Measurements from ENCODE around the gene TTC8.

The TTC8 gene

GRCh38 chr14:88849716-88850115 lies 25.3 kb downstream of the TTC8 start:
- no CpG with 5 or more reads among the region's 2 CpGs for WGBS, 2 donors (ENCODE audit: extremely low coverage in 2 of 2, insufficient read length in 2 of 2, insufficient replicate concordance in 1 of 2)

GRCh38 chr14:88851587-88851986 lies 27.1 kb downstream of the TTC8 start:
- Histone ChIP-seq H3K9me3 (replicated peaks in 1 of 2; ENCODE audit: control insufficient read depth in 2 of 2, insufficient read depth in 1 of 2, low read depth in 1 of 2, low read length in 2 of 2) (no peaks in the 10 kb centered on the region), H2BK15ac (ENCODE audit: low read length) (no peak overlapping the region), H3K14ac (ENCODE audit: low read length) (no peak overlapping the region), H3K27ac (replicated peaks; ENCODE audit: low read length) (no peak overlapping the region), H4K91ac (ENCODE audit: low read depth, low read length, poor library complexity) (no peak overlapping the region), H3K36me3 (replicated peaks in 1 of 2; ENCODE audit: control insufficient read depth in 2 of 2, insufficient read depth in 2 of 2, low read length in 2 of 2) (peaks cover 0 to 36% of the 10 kb centered on the region in 2 donors), H3K4me1 (ENCODE audit: control insufficient read depth in 2 of 2, insufficient read depth in 1 of 2, low read depth in 1 of 2, low read length in 2 of 2) (no peaks in the 10 kb centered on the region), H4K8ac (ENCODE audit: low read depth, low read length) (no peak overlapping the region), H2BK12ac (ENCODE audit: low read length) (no peak overlapping the region), H3K79me1 (ENCODE audit: low read depth, low read length) (no peaks in the 10 kb centered on the region), H3K27me3 (ENCODE audit: control insufficient read depth in 3 of 3, insufficient read depth in 3 of 3, low read depth in 1 of 3, low read length in 3 of 3) (no peaks in the 10 kb centered on the region), H3K4me3 (ENCODE audit: low read length in 2 of 2) (no peak overlapping the region), H2BK5ac (ENCODE audit: low read length) (no peak overlapping the region), H2BK120ac (ENCODE audit: low read depth, low read length) (no peak overlapping the region), H3K23ac (ENCODE audit: low read depth, low read length, poor library complexity) (no peak overlapping the region), H2AK5ac (ENCODE audit: low read depth, low read length) (no peak overlapping the region), H2AFZ (ENCODE audit: low read length) (no peak overlapping the region), H3K18ac (ENCODE audit: low read length) (no peak overlapping the region), H3K9ac (ENCODE audit: low read depth, low read length, poor library complexity) (no peak overlapping the region), H3K4ac (ENCODE audit: low read length) (no peak overlapping the region), H3K4me2 (ENCODE audit: insufficient read depth, low read length, poor library complexity, severe bottlenecking) (no peak overlapping the region)
- no peak for DNase-seq (ENCODE audit: low spot score)
- WGBS, 2 donors (ENCODE audit: extremely low coverage in 2 of 2, insufficient read length in 2 of 2, insufficient replicate concordance in 1 of 2) = no CpG with 5 or more reads among the region's 1 CpG

More at GRCh38 chr14:88849716-88850115, 25.3 kb downstream of the TTC8 start:
- Histone ChIP-seq H3K27me3 (ENCODE audit: control insufficient read depth in 3 of 3, insufficient read depth in 3 of 3, low read depth in 1 of 3, low read length in 3 of 3) (no peaks in the 10 kb centered on the region), H2BK12ac (ENCODE audit: low read length) (no peak overlapping the region), H3K36me3 (replicated peaks in 1 of 2; ENCODE audit: control insufficient read depth in 2 of 2, insufficient read depth in 2 of 2, low read length in 2 of 2) (peaks cover 0 to 31% of the 10 kb centered on the region in 2 donors), H3K4me1 (ENCODE audit: control insufficient read depth in 2 of 2, insufficient read depth in 1 of 2, low read depth in 1 of 2, low read length in 2 of 2) (no peaks in the 10 kb centered on the region), H2AK5ac (ENCODE audit: low read depth, low read length) (no peak overlapping the region), H2BK15ac (ENCODE audit: low read length) (no peak overlapping the region), H3K27ac (replicated peaks; ENCODE audit: low read length) (no peak overlapping the region), H3K4me3 (ENCODE audit: low read length in 2 of 2) (no peak overlapping the region), H3K18ac (ENCODE audit: low read length) (no peak overlapping the region), H3K79me1 (ENCODE audit: low read depth, low read length) (no peaks in the 10 kb centered on the region), H3K9ac (ENCODE audit: low read depth, low read length, poor library complexity) (no peak overlapping the region), H2BK5ac (ENCODE audit: low read length) (no peak overlapping the region), H2AFZ (ENCODE audit: low read length) (no peak overlapping the region), H3K23ac (ENCODE audit: low read depth, low read length, poor library complexity) (no peak overlapping the region), H2BK120ac (ENCODE audit: low read depth, low read length) (no peak overlapping the region), H4K91ac (ENCODE audit: low read depth, low read length, poor library complexity) (no peak overlapping the region), H3K14ac (ENCODE audit: low read length) (no peak overlapping the region), H3K9me3 (replicated peaks in 1 of 2; ENCODE audit: control insufficient read depth in 2 of 2, insufficient read depth in 1 of 2, low read depth in 1 of 2, low read length in 2 of 2) (no peaks in the 10 kb centered on the region), H3K4ac (ENCODE audit: low read length) (no peak overlapping the region), H4K8ac (ENCODE audit: low read depth, low read length) (no peak overlapping the region), H3K4me2 (ENCODE audit: insufficient read depth, low read length, poor library complexity, severe bottlenecking) (no peak overlapping the region)
- DNase-seq (ENCODE audit: low spot score) = no peak

GRCh38 chr14:88852632-88853031 lies 28.2 kb downstream of the TTC8 start:
- Histone ChIP-seq H3K27ac (replicated peaks; ENCODE audit: low read length) (no peak overlapping the region), H3K36me3 (replicated peaks in 1 of 2; ENCODE audit: control insufficient read depth in 2 of 2, insufficient read depth in 2 of 2, low read length in 2 of 2) (peaks cover 0 to 41% of the 10 kb centered on the region in 2 donors), H3K4me2 (ENCODE audit: insufficient read depth, low read length, poor library complexity, severe bottlenecking) (no peak overlapping the region), H3K4me1 (ENCODE audit: control insufficient read depth in 2 of 2, insufficient read depth in 1 of 2, low read depth in 1 of 2, low read length in 2 of 2) (no peaks in the 10 kb centered on the region), H2AFZ (ENCODE audit: low read length) (no peak overlapping the region), H3K14ac (ENCODE audit: low read length) (no peak overlapping the region), H3K23ac (ENCODE audit: low read depth, low read length, poor library complexity) (no peak overlapping the region), H3K9me3 (replicated peaks in 1 of 2; ENCODE audit: control insufficient read depth in 2 of 2, insufficient read depth in 1 of 2, low read depth in 1 of 2, low read length in 2 of 2) (no peaks in the 10 kb centered on the region), H2BK120ac (ENCODE audit: low read depth, low read length) (no peak overlapping the region), H3K27me3 (ENCODE audit: control insufficient read depth in 3 of 3, insufficient read depth in 3 of 3, low read depth in 1 of 3, low read length in 3 of 3) (no peaks in the 10 kb centered on the region), H3K79me1 (ENCODE audit: low read depth, low read length) (no peaks in the 10 kb centered on the region), H3K18ac (ENCODE audit: low read length) (no peak overlapping the region), H2BK15ac (ENCODE audit: low read length) (no peak overlapping the region), H2BK12ac (ENCODE audit: low read length) (no peak overlapping the region), H3K4me3 (ENCODE audit: low read length in 2 of 2) (no peak overlapping the region), H4K8ac (ENCODE audit: low read depth, low read length) (no peak overlapping the region), H3K4ac (ENCODE audit: low read length) (no peak overlapping the region), H3K9ac (ENCODE audit: low read depth, low read length, poor library complexity) (no peak overlapping the region), H2BK5ac (ENCODE audit: low read length) (no peak overlapping the region), H2AK5ac (ENCODE audit: low read depth, low read length) (no peak overlapping the region), H4K91ac (ENCODE audit: low read depth, low read length, poor library complexity) (no peak overlapping the region)
- no CpG with 5 or more reads among the region's 1 CpG for WGBS, 2 donors (ENCODE audit: extremely low coverage in 2 of 2, insufficient read length in 2 of 2, insufficient replicate concordance in 1 of 2)
- DNase-seq (ENCODE audit: low spot score) = no peak

GRCh38 chr14:88853129-88853528 lies 28.7 kb downstream of the TTC8 start:
- H3K4me2 ChIP-seq (ENCODE audit: insufficient read depth, low read length, poor library complexity, severe bottlenecking) = no peak overlapping the region
- H3K27me3 ChIP-seq (ENCODE audit: control insufficient read depth in 3 of 3, insufficient read depth in 3 of 3, low read depth in 1 of 3, low read length in 3 of 3) = no peaks in the 10 kb centered on the region
- H3K4me1 ChIP-seq (ENCODE audit: control insufficient read depth in 2 of 2, insufficient read depth in 1 of 2, low read depth in 1 of 2, low read length in 2 of 2) = no peaks in the 10 kb centered on the region
- no peaks in the 10 kb centered on the region for H3K79me1 ChIP-seq (ENCODE audit: low read depth, low read length)
- DNase-seq (ENCODE audit: low spot score) = no peak
- H4K91ac ChIP-seq (ENCODE audit: low read depth, low read length, poor library complexity) = no peak overlapping the region
- no peak overlapping the region for H3K18ac ChIP-seq (ENCODE audit: low read length)
- H2BK15ac ChIP-seq (ENCODE audit: low read length) = no peak overlapping the region
- H2BK5ac ChIP-seq (ENCODE audit: low read length) = no peak overlapping the region
- H3K9ac ChIP-seq (ENCODE audit: low read depth, low read length, poor library complexity) = no peak overlapping the region
- H3K23ac ChIP-seq (ENCODE audit: low read depth, low read length, poor library complexity) = no peak overlapping the region
- no peak overlapping the region for H3K27ac ChIP-seq (replicated peaks; ENCODE audit: low read length)
- H3K36me3 ChIP-seq (replicated peaks in 1 of 2; ENCODE audit: control insufficient read depth in 2 of 2, insufficient read depth in 2 of 2, low read length in 2 of 2) = peaks cover 0 to 46% of the 10 kb centered on the region in 2 donors
- H2AFZ ChIP-seq (ENCODE audit: low read length) = no peak overlapping the region
- H2BK12ac ChIP-seq (ENCODE audit: low read length) = no peak overlapping the region
- no peaks in the 10 kb centered on the region for H3K9me3 ChIP-seq (replicated peaks in 1 of 2; ENCODE audit: control insufficient read depth in 2 of 2, insufficient read depth in 1 of 2, low read depth in 1 of 2, low read length in 2 of 2)
- no peak overlapping the region for H3K4me3 ChIP-seq (ENCODE audit: low read length in 2 of 2)
- no peak overlapping the region for H3K14ac ChIP-seq (ENCODE audit: low read length)
- H3K4ac ChIP-seq (ENCODE audit: low read length) = no peak overlapping the region
- H4K8ac ChIP-seq (ENCODE audit: low read depth, low read length) = no peak overlapping the region
- no peak overlapping the region for H2AK5ac ChIP-seq (ENCODE audit: low read depth, low read length)
- H2BK120ac ChIP-seq (ENCODE audit: low read depth, low read length) = no peak overlapping the region
